Esophagus muscularis mucosa (tissue), 4 donors: Measurements from ENCODE around the gene SNRNP70. TPM values are rescaled to one million over a fixed set of nuclear protein-coding genes. Genes with fewer than 3 reads are reported as not detected.
"Not testable (repeated sequence)": the region's sequence is repeated elsewhere in the genome, so short reads cannot be mapped to it uniquely, and the experiment has no call there.

ENCODE experiments used
- DNase-seq: peaks from one replicate; pipeline ENCODE4 v3.0.0-alpha.2; 2017; ENCODE audit errors: extremely low spot score
- H3K27ac ChIP-seq, 4 donors: fragments of 200-600 bp; sonication (generic); replicated peaks in 1 of 4; 1 replicate in 3 of 4; 2 replicates in 1 of 4; pipeline ENCODE4 v1.5.1; 2016 to 2019; ENCODE audit warnings: mild to moderate bottlenecking in 1 of 4
- H3K27me3 ChIP-seq, 4 donors: fragments of 200-600 bp; sonication (generic); one replicate each; pipeline versions ENCODE4 v1.5.1 to v1.6.0; 2016 to 2019
- H3K36me3 ChIP-seq, 4 donors: fragments of 200-600 bp; sonication (generic); one replicate each; pipeline ENCODE4 v1.5.1; 2016 to 2019
- H3K4me1 ChIP-seq, 4 donors: fragments of 200-600 bp; sonication (generic); one replicate each; pipeline ENCODE4 v1.5.1; 2016 to 2019
- H3K4me3 ChIP-seq, 4 donors: fragments of 200-600 bp; sonication (generic); 1 replicate in 2 of 4; 2 replicates in 2 of 4; pipeline ENCODE4 v1.5.1; 2016 to 2019; ENCODE audit warnings: mild to moderate bottlenecking in 4 of 4, moderate library complexity in 1 of 4
- H3K9me3 ChIP-seq, 4 donors: fragments of 200-600 bp; sonication (generic); 1 replicate in 3 of 4; 2 replicates in 1 of 4; pipeline ENCODE4 v1.5.1; 2016 to 2019
- EP300 ChIP-seq: sonication (generic); formaldehyde crosslinking; IDR thresholded peaks from one replicate; pipeline ENCODE4 v1.6.1; 2017; ENCODE audit warnings: antibody characterized with exemption
- POLR2A ChIP-seq: fragments of 450-650 bp; IDR thresholded peaks from one replicate; pipeline ENCODE4 v1.6.1; 2017; ENCODE audit warnings: antibody characterized with exemption, moderate library complexity, mild to moderate bottlenecking, low read depth
- POLR2AphosphoS5 ChIP-seq, 2 donors: sonication (generic); formaldehyde crosslinking; IDR thresholded peaks; one replicate each; pipeline ENCODE4 v1.6.1; 2017; ENCODE audit warnings: antibody characterized with exemption in 2 of 2
- WGBS: methylation state at CpG from one replicate; pipeline ENCODE4 v1.1.5; 2018; 5-methylcytosine and 5-hydroxymethylcytosine counted together
- intact Hi-C: fragments of 100-400 bp; cut with DNase I; formaldehyde crosslinking; loops from one replicate; pipeline ENCODE4 v1.15.1; 2023
- total RNA-seq, 4 donors: library from RNA; depleted of rRNA; stranded (reverse); fragments of >200 nt; gene quantifications; one replicate each; pipeline versions ENCODE4 v1.1.0 to v1.2.1, GENCODE V29; 2016
- TF ChIP-seq, protein P1 (sequence below), 3 experiments: fragments of 200-600 bp in 2 of 3; fragments of 450-650 bp in 1 of 3; sonication (generic) in 2 of 3; IDR thresholded peaks; one replicate each; pipeline ENCODE4 v1.5.1; 2017 to 2019; ENCODE audit warnings: antibody characterized with exemption in 3 of 3, mild to moderate bottlenecking in 2 of 3, moderate library complexity in 1 of 3

The SNRNP70 gene
- total RNA-seq, 4 donors from 2014 or later, result 101 to 209 (median 145) TPM

DNA sequence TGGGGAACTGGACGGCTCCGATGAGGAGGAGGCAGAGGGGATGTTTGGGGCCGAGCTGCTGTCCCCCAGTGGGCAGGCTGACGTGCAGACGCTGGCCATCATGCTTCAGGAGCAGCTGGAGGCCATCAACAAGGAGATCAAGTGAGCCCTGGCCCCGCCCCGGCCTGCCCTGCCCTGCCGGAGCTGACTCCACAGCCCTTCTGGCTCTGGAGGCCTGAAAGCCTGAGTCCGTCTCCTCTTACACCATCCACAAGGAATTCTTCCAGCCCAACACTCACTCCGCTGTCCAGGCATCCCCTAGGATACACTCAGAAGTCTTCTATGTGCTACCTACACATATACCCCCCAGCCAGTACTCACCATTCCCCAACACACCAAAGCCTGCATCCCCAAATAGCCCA, 51.5 kb downstream of the SNRNP70 start:
- no peak overlapping the region for H3K4me3 ChIP-seq
- H3K9me3 ChIP-seq, result no peaks in the 10 kb centered on the region
- H3K27me3 ChIP-seq, result no peaks in the 10 kb centered on the region
- TF ChIP-seq POLR2A (no peak), POLR2AphosphoS5 (IDR thresholded peaks at IDR 0.05) (peak; percentile 18 to 49)
- H3K4me1 ChIP-seq, result peaks cover 14 to 37% (median 26%) of the 10 kb centered on the region in 4 donors
- no peaks in the 10 kb centered on the region for H3K36me3 ChIP-seq
- peak overlapping the region; percentile 26 to 67 (median 58) for H3K27ac ChIP-seq
- WGBS, result 51% methylated on average over 7 of the region's 10 CpGs
- intact Hi-C loops, result no loop called here
- no peak for DNase-seq

- Histone ChIP-seq H3K4me1 (peaks cover 18 to 34% (median 27%) of the 10 kb centered on the region in 4 donors), H3K9me3 (no peaks in the 10 kb centered on the region), H3K4me3 (no peak overlapping the region), H3K36me3 (no peaks in the 10 kb centered on the region), H3K27me3 (no peaks in the 10 kb centered on the region), H3K27ac (no peak overlapping the region)
- TF ChIP-seq POLR2A (no peak), EP300 (no peak), POLR2AphosphoS5 (IDR thresholded peaks at IDR 0.05) (no peak)
- TF ChIP-seq, protein P1, sequence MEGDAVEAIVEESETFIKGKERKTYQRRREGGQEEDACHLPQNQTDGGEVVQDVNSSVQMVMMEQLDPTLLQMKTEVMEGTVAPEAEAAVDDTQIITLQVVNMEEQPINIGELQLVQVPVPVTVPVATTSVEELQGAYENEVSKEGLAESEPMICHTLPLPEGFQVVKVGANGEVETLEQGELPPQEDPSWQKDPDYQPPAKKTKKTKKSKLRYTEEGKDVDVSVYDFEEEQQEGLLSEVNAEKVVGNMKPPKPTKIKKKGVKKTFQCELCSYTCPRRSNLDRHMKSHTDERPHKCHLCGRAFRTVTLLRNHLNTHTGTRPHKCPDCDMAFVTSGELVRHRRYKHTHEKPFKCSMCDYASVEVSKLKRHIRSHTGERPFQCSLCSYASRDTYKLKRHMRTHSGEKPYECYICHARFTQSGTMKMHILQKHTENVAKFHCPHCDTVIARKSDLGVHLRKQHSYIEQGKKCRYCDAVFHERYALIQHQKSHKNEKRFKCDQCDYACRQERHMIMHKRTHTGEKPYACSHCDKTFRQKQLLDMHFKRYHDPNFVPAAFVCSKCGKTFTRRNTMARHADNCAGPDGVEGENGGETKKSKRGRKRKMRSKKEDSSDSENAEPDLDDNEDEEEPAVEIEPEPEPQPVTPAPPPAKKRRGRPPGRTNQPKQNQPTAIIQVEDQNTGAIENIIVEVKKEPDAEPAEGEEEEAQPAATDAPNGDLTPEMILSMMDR (IDR thresholded peaks at IDR 0.05), result no peak
- 88% methylated on average over 7 of the region's 7 CpGs for WGBS
- intact Hi-C loops, result no loop called here
- DNase-seq, result no peak
Observed at GRCh38 chr19:49140951-49141350, 55.7 kb downstream of the SNRNP70 start.

DNA sequence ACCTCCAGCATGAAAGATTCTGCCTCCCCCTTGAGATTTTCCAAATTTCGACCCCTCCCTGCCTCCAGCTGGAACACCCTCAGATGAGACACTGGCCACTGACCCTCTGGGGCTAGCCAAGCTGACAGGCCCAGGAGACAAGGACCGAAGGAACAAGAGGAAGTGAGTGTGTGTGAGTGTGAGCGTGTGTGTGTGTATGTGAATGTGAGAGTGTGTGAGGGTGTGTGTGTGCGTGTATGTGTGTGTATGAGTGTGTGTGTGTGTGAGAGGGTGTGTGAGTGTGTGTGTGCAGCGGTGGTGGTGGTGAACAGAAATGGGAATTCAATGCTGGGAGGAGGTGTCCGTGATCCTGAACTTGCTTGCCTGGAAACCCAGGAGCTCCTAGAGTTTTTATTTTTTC, 56.1 kb downstream of the SNRNP70 start:
- Histone ChIP-seq H3K36me3 (no peaks in the 10 kb centered on the region), H3K27ac (no peak overlapping the region), H3K4me3 (no peak overlapping the region), H3K9me3 (no peaks in the 10 kb centered on the region), H3K27me3 (no peaks in the 10 kb centered on the region), H3K4me1 (peaks cover 20 to 34% (median 30%) of the 10 kb centered on the region in 4 donors)
- TF ChIP-seq, protein P1 (IDR thresholded peaks at IDR 0.05), result no peak
- TF ChIP-seq POLR2A, result no peak
- TF ChIP-seq POLR2AphosphoS5 (IDR thresholded peaks at IDR 0.05), result no peak
- no peak for TF ChIP-seq EP300
- 81% methylated on average over 6 of the region's 6 CpGs for WGBS
- no peak for DNase-seq
- intact Hi-C loops, result no loop called here

DNA sequence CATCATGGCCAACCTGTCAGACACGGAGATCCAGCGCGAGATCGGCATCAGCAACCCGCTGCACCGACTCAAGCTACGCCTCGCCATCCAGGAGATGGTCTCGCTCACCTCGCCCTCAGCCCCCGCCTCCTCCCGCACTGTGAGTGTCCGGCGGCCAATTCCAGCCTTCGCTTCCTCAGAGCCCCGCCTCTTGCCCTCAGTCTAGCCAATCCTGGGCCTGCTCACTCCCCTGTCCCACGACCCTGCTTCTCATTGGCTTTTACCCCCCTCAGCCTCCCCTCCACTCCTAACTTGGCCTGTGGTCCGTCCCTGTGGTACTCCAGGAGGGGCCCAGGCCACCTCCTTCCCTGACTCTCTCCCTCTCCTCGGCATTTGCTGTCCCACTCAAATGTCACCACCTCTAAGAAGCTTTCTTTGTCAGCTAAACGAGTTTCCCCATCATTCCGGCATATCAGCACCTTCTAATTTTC, 57.6 kb downstream of the SNRNP70 start:
- TF ChIP-seq POLR2AphosphoS5 (IDR thresholded peaks at IDR 0.05), result peak; percentile 83 to 84
- TF ChIP-seq, protein P1 (IDR thresholded peaks at IDR 0.05), result no peak
- TF ChIP-seq EP300, result no peak
- no peak for TF ChIP-seq POLR2A
- H3K27ac ChIP-seq, result peak overlapping the region in 2 of 4 donors; percentile 18 to 58
- DNase-seq, result no peak
- intact Hi-C loops, result no loop called here
- peak overlapping the region; percentile 50 to 68 (median 57) for H3K4me3 ChIP-seq
- 3% methylated on average over 21 of the region's 21 CpGs for WGBS
- peaks cover 21 to 33% (median 30%) of the 10 kb centered on the region in 4 donors for H3K4me1 ChIP-seq
- H3K36me3 ChIP-seq, result no peaks in the 10 kb centered on the region
- H3K9me3 ChIP-seq, result no peaks in the 10 kb centered on the region
- H3K27me3 ChIP-seq, result no peaks in the 10 kb centered on the region

DNA sequence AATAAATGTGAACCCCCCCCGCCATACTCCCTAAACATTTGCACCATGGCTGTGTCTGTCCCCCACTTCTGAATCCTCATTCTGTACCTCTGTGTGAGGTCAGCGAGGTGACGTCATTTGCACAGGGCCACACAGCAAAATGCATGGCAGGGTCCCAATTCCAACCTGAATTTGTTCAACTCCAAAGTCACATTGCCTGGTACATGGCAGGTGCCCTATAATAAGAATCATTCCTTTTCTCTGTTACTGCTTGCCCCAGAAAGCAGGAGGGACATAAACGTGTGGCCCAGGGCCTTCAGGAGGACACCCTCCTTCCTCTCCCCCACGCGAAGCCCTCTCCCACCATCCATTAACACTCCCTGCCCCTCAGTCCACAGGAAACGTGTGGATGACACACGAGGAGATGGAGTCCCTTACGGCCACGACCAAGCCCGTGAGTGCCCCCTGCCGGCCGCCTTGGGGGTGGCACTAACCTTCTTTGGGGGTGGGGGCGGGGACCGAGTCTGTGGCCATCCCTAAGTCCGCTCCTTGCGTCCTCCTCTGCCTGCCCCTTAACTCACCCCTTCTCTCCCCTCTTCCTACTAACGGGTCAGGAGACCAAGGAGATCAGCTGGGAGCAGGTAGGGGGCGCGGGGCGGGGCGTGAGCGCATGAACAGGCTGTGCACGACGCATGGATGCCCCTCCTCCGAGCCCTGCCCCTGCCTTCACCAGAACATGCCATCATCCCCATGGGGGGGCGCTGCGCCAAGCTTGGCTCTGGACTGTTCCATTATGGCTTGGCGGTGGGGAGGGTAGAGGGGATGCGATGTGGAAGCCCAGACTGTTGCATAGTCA, 60.5 kb downstream of the SNRNP70 start:
- no peak for TF ChIP-seq POLR2A
- peak in 1 of 2 donors; percentile 29 for TF ChIP-seq POLR2AphosphoS5 (IDR thresholded peaks at IDR 0.05)
- TF ChIP-seq, protein P1 (IDR thresholded peaks at IDR 0.05), result peak; percentile 90 to 95 (median 92)
- WGBS, result 8% methylated on average over 30 of the region's 30 CpGs
- no peaks in the 10 kb centered on the region for H3K27me3 ChIP-seq
- peaks cover 31 to 56% (median 53%) of the 10 kb centered on the region in 4 donors for H3K4me1 ChIP-seq
- H3K36me3 ChIP-seq, result no peaks in the 10 kb centered on the region
- intact Hi-C loops, result loop anchor here (5.0 kb wide), 2 partner anchors 33 to 48 kb away; partner anchors contain the start of gene LIN7B
- DNase-seq, result no peak
- H3K4me3 ChIP-seq, result peak overlapping the region; percentile 21 to 54 (median 37)
- no peaks in the 10 kb centered on the region for H3K9me3 ChIP-seq
- H3K27ac ChIP-seq, result peak overlapping the region in 2 of 4 donors; percentile 18 to 50

DNA sequence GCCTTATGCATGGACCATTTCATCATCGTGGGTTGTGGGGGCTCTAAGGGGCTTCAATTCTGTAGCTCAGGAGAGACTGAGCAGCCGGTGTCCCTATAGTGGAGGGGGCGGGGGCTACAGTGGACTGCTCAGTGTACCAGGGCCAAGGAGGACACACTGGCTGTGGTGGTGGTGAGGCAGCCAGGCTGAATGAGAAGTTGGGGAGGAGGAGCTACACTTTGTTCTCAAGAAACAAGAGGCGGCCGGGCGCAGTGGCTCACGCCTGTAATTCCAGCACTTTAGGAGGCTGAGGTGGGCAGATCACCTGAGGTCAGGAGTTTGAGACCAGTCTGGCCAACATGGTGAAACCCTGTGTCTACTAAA, 61.1 kb downstream of the SNRNP70 start:
- Histone ChIP-seq H3K27ac (peak overlapping the region in 1 of 4 donors; percentile 18), H3K4me1 (peaks cover 37 to 62% (median 59%) of the 10 kb centered on the region in 4 donors), H3K4me3 (peak overlapping the region in 2 of 4 donors; percentile 21 to 38)
- not testable (repeated sequence) for DNase-seq, H3K9me3 ChIP-seq, H3K36me3 ChIP-seq, H3K27me3 ChIP-seq
- 22% methylated on average over 7 of the region's 7 CpGs for WGBS
- intact Hi-C loops, result loop anchor here (5.0 kb wide), 2 partner anchors 34 to 49 kb away; partner anchors contain the start of gene LIN7B
